GM12878 (cell line): ENCODE measurements around the gene DLX5. TPM values are rescaled to one million over a fixed set of nuclear protein-coding genes. Genes with fewer than 3 reads are reported as not detected.

Experiments
- ATAC-seq: fragments of 200-7000 bp; cut with Tn5 transposase; 3 replicates; pipeline ENCODE4 v1.9.1; 2020; ENCODE audit warnings: mild to moderate bottlenecking, moderate library complexity
- BruUV-seq: library from RNA; stranded (reverse); fragments of 400-500 nt; replicated peaks from 2 replicates; lab custom pipeline; 2021; lab: Mats Ljungman, UMichigan
- CTCF ChIA-PET: fragments of 300-600 bp; sonication (Branson Sonifier 250); formaldehyde crosslinking; extraction: SDS; loops from one replicate; lab custom pipeline; 2021; ENCODE audit warnings: inconsistent platforms; lab: Yijun Ruan, JAX
- POLR2A ChIA-PET: fragments of 350-600 bp; formaldehyde crosslinking; extraction: SDS; loops from one replicate; lab custom pipeline; 2021; ENCODE audit warnings: inconsistent platforms; lab: Charles Lee
- RAD21 ChIA-PET: fragments of 300-600 bp; sonication (Branson Sonifier 250); formaldehyde crosslinking; loops from one replicate; lab custom pipeline; 2023; ENCODE audit warnings: antibody characterized with exemption; ENCODE audit not compliant: unreplicated experiment; lab: Charles Lee
- SMC1A ChIA-PET: fragments of 300-600 bp; sonication (Branson Sonifier 250); formaldehyde crosslinking; loops from one replicate; lab custom pipeline; 2023; ENCODE audit not compliant: unreplicated experiment, uncharacterized antibody; lab: Charles Lee
- DNase-seq: peaks from one replicate; pipeline ENCODE4 v3.0.0-alpha.2; 2011; ENCODE audit warnings: low read depth, low spot score
- FAIRE-seq: peaks from 3 replicates; lab custom pipeline; 2011; peaks lifted over from hg19 to GRCh38; lab: Jason Lieb, UNC
- H2AFZ ChIP-seq: 2 replicates; pipeline ENCODE4 v1.6.0; 2011; ENCODE audit warnings: low read depth, low read length, control low read depth; ENCODE audit not compliant: control insufficient read depth
- H3K27ac ChIP-seq: 2 replicates; pipeline ENCODE4 v1.5.1; 2011; ENCODE audit warnings: control low read depth; ENCODE audit not compliant: control insufficient read depth, insufficient read depth
- H3K27me3 ChIP-seq, 2 experiments: replicated peaks in 1 of 2; 2 replicates each; pipeline versions ENCODE4 v1.6.0 to v1.6.1; 2011; ENCODE audit warnings: low read length in 1 of 2; ENCODE audit not compliant: control insufficient read depth in 2 of 2, insufficient read depth in 2 of 2
- H3K36me3 ChIP-seq, 2 experiments: 2 replicates each; pipeline ENCODE4 v1.5.1; 2011; ENCODE audit warnings: low read length in 1 of 2; ENCODE audit not compliant: control insufficient read depth in 2 of 2, insufficient read depth in 2 of 2
- H3K4me1 ChIP-seq: 2 replicates; pipeline ENCODE4 v1.6.1; 2011; ENCODE audit warnings: mild to moderate bottlenecking, low read length, moderate library complexity, mixed read lengths; ENCODE audit not compliant: control insufficient read depth, insufficient read depth
- H3K4me2 ChIP-seq: 2 replicates; pipeline ENCODE4 v1.6.0; 2011; ENCODE audit warnings: control low read depth; ENCODE audit not compliant: control insufficient read depth, insufficient read depth
- H3K4me3 ChIP-seq: fragments of 200-600 bp; sonication (generic); 2 replicates; pipeline ENCODE4 v1.5.1; 2016
- H3K79me2 ChIP-seq: 2 replicates; pipeline ENCODE4 v1.6.0; 2011; ENCODE audit warnings: low read length; ENCODE audit not compliant: control insufficient read depth, insufficient read depth
- H3K9ac ChIP-seq: 2 replicates; pipeline ENCODE4 v1.8.0; 2011; ENCODE audit warnings: low read length, control low read depth, mixed read lengths; ENCODE audit not compliant: control insufficient read depth, insufficient read depth
- H3K9me3 ChIP-seq: replicated peaks from 3 replicates; pipeline ENCODE4 v1.5.1; 2011; ENCODE audit warnings: mild to moderate bottlenecking, low read length; ENCODE audit not compliant: control insufficient read depth, insufficient read depth
- H4K20me1 ChIP-seq: 2 replicates; pipeline ENCODE4 v1.6.0; 2011; ENCODE audit not compliant: control insufficient read depth, insufficient read depth
- BCLAF1 ChIP-seq: fragments of 450-650 bp; IDR thresholded peaks from 2 replicates; pipeline ENCODE4 v1.6.1; 2017; ENCODE audit warnings: antibody characterized with exemption, mild to moderate bottlenecking, moderate library complexity
- CEBPB ChIP-seq, 2 experiments: fragments of 150-350 bp in 1 of 2; IDR thresholded peaks; 2 replicates each; pipeline ENCODE4 v1.6.1; 2012 to 2014; ENCODE audit warnings: low read depth in 2 of 2, low read length in 2 of 2, borderline replicate concordance in 1 of 2, inconsistent platforms in 1 of 2
- FOXK2 ChIP-seq: fragments of 450-650 bp; IDR thresholded peaks from 2 replicates; pipeline ENCODE4 v1.6.1; 2017; ENCODE audit warnings: mild to moderate bottlenecking, moderate library complexity
- MTA2 ChIP-seq: fragments of 450-650 bp; IDR thresholded peaks from 2 replicates; pipeline ENCODE4 v1.6.1; 2016; ENCODE audit warnings: low read depth, mild to moderate bottlenecking, moderate library complexity
- MYB ChIP-seq: fragments of 150-350 bp; IDR thresholded peaks from 2 replicates; pipeline ENCODE4 v1.6.1; 2014; ENCODE audit warnings: mild to moderate bottlenecking, low read depth, low read length, borderline replicate concordance
- NFYA ChIP-seq: IDR thresholded peaks from 2 replicates; pipeline ENCODE4 v1.6.1; 2011; ENCODE audit warnings: low read depth, mild to moderate bottlenecking, low read length, improper control_type of control experiment, borderline replicate concordance
- RCOR1 ChIP-seq: conservative IDR thresholded peaks from 2 replicates; pipeline ENCODE4 v1.6.1; 2012; ENCODE audit warnings: low read depth, low read length, improper control_type of control experiment
- SMAD1 ChIP-seq: fragments of 450-650 bp; IDR thresholded peaks from 2 replicates; pipeline ENCODE4 v1.6.1; 2018; ENCODE audit warnings: mild to moderate bottlenecking, low read depth; ENCODE audit not compliant: partially characterized antibody
- YBX1 ChIP-seq: fragments of 450-650 bp; IDR thresholded peaks from 2 replicates; pipeline ENCODE4 v1.6.1; 2016; ENCODE audit warnings: antibody characterized with exemption
- ZBTB40 ChIP-seq: fragments of 450-650 bp; IDR thresholded peaks from 2 replicates; pipeline ENCODE4 v1.6.1; 2016; ENCODE audit warnings: mild to moderate bottlenecking, moderate library complexity, borderline replicate concordance
- ZNF384 ChIP-seq: IDR thresholded peaks from 2 replicates; pipeline ENCODE4 v1.6.1; 2012; ENCODE audit warnings: low read depth, mild to moderate bottlenecking, low read length, improper control_type of control experiment, borderline replicate concordance
- WGBS: methylation state at CpG from one replicate; pipeline ENCODE4 v1.1.6; 2016; ENCODE audit warnings: low lambda C conversion rate; ENCODE audit not compliant: insufficient replicate concordance, insufficient coverage; ENCODE audit errors: missing lambda C conversion rate; 5-methylcytosine and 5-hydroxymethylcytosine counted together
- in situ Hi-C: fragments of 300-500 bp; cut with MboI; formaldehyde crosslinking; loops from 9 replicates; pipeline ENCODE4 v1.14.3; 2018; ENCODE audit warnings: mixed read lengths
- intact Hi-C: fragments of 100-400 bp; cut with micrococcal nuclease; formaldehyde crosslinking; loops from one replicate; pipeline ENCODE4 v1.14.2; 2022; ENCODE audit not compliant: unreplicated experiment
- polyA plus RNA-seq, 11 experiments: library from polyadenylated mRNA; depleted of rRNA in 4 of 11; unstranded in 6 of 11; stranded (reverse) in 5 of 11; fragments of >200 nt; fragmentation: Nextera tagmentation in 4 of 11; fragmentation: Illumina TruSeq in 1 of 11; extraction: Ambion mirVana in 4 of 11; extraction: Trizol in 1 of 11; gene quantifications; 1 replicate in 1 of 11; 2 replicates in 10 of 11; pipeline versions ENCODE4 v1.2.1 to v1.2.3, GENCODE V29; 2011 to 2016; ENCODE audit warnings: inconsistent platforms in 2 of 11, missing spikeins in 2 of 11, low read depth in 1 of 11
- total RNA-seq, 4 experiments: library from RNA; depleted of rRNA in 3 of 4; stranded (reverse); fragments of >200 nt in 3 of 4; fragmentation: Illumina TruSeq in 1 of 4; extraction: Trizol in 1 of 4; gene quantifications; 2 replicates each; pipeline versions ENCODE4 v1.2.1 to v1.2.3, GENCODE V29; 2013 to 2021

The DLX5 gene
- total and polyA plus RNA-seq, 10 of the 15 experiments (the other 5 are each of a cell fraction or from before 2014, with no cell fraction given), result not detected

- H2AFZ ChIP-seq, result no peak overlapping the region
- POLR2A ChIA-PET, result no interaction called here
- FAIRE-seq (no peak), ATAC-seq (no peak), DNase-seq (no peak)
- H3K9me3 ChIP-seq, result peaks cover 2% of the 10 kb centered on the region; the same call in 2 of the 3 replicates
- H3K79me2 ChIP-seq, result no peaks in the 10 kb centered on the region
- no peak overlapping the region for H3K27ac ChIP-seq
- SMC1A ChIA-PET, result no interaction called here
- H3K9ac ChIP-seq, result no peak overlapping the region
- RAD21 ChIA-PET, result no interaction called here
- H4K20me1 ChIP-seq, result no peaks in the 10 kb centered on the region
- no peak overlapping the region for H3K4me3 ChIP-seq
- WGBS, result 48% methylated on average over 38 of the region's 39 CpGs
- no TSS peak for BruUV-seq
- no peaks in the 10 kb centered on the region for H3K4me1 ChIP-seq
- no peak overlapping the region for H3K4me2 ChIP-seq
- no peaks in the 10 kb centered on the region for H3K36me3 ChIP-seq
- CTCF ChIA-PET, result no interaction called here
- peaks cover 14 to 20% of the 10 kb centered on the region in 2 experiments for H3K27me3 ChIP-seq
- intact Hi-C loops, result no loop called here
- in situ Hi-C loops, result no loop called here
- TF ChIP-seq ZNF384 (no peak), FOXK2 (no peak), MYB (no peak), CEBPB (IDR thresholded peaks at IDR 0.05; ENCODE audit: borderline replicate concordance in 1 of 2, low read depth in 2 of 2, low read length in 2 of 2) (no peak), SMAD1 (no peak), NFYA (no peak), MTA2 (no peak), RCOR1 (no peak), ZBTB40 (no peak), BCLAF1 (no peak), YBX1 (no peak)
Measured at GRCh38 chr7:97001656-97002554, 22.7 kb downstream of the DLX5 start.
